Esophagus (tissue), 2 donors: ENCODE measurements around the gene DOCK8. TPM values are rescaled to one million over a fixed set of nuclear protein-coding genes. Genes with fewer than 3 reads are reported as not detected.

Source experiments
- H3K27ac ChIP-seq, 2 donors: one replicate each; pipeline ENCODE4 v1.5.1; 2013; ENCODE audit warnings: low read depth in 2 of 2, mild to moderate bottlenecking in 2 of 2, inconsistent platforms in 1 of 2, low read length in 1 of 2, moderate library complexity in 1 of 2
- H3K27me3 ChIP-seq, 2 donors: one replicate each; pipeline ENCODE4 v1.6.1; 2013; ENCODE audit warnings: low read length in 2 of 2, control low read depth in 1 of 2, mild to moderate bottlenecking in 1 of 2; ENCODE audit not compliant: insufficient read depth in 2 of 2, control insufficient read depth in 1 of 2
- H3K36me3 ChIP-seq, 2 donors: one replicate each; pipeline ENCODE4 v1.6.1; 2013; ENCODE audit warnings: low read length in 1 of 2; ENCODE audit not compliant: control insufficient read depth in 2 of 2, insufficient read depth in 2 of 2
- H3K4me1 ChIP-seq, 2 donors: one replicate each; pipeline ENCODE4 v1.6.1; 2013; ENCODE audit warnings: low read length in 1 of 2; ENCODE audit not compliant: control insufficient read depth in 2 of 2, insufficient read depth in 2 of 2
- H3K4me3 ChIP-seq, 2 donors: one replicate each; pipeline ENCODE4 v1.5.1; 2013; ENCODE audit warnings: low read length in 2 of 2, mild to moderate bottlenecking in 2 of 2, low read depth in 1 of 2, moderate library complexity in 1 of 2
- H3K9me3 ChIP-seq, 2 donors: one replicate each; pipeline ENCODE4 v1.6.1; 2013; ENCODE audit warnings: mild to moderate bottlenecking in 2 of 2, low read depth in 1 of 2, low read length in 1 of 2, moderate library complexity in 1 of 2; ENCODE audit not compliant: control insufficient read depth in 2 of 2, insufficient read depth in 1 of 2
- WGBS, 2 donors: extraction: QIAGEN DNeasy Blood & Tissue Kit; methylation state at CpG; one replicate each; pipeline ENCODE4 v1.1.7; 2013; 5-methylcytosine and 5-hydroxymethylcytosine counted together
- polyA plus RNA-seq, 2 donors: library from polyadenylated mRNA; stranded (reverse); fragments of 200-250 nt; gene quantifications; one replicate each; pipeline ENCODE4 v1.2.3, GENCODE V29; 2013
- donor health status: healthy with polysubstance abuse.
- donor health status: Bipolar disorder and iron deficiency.

DOCK8 gene
- polyA plus RNA-seq, 2 donors, result 3.6 to 5.1 TPM

DNA sequence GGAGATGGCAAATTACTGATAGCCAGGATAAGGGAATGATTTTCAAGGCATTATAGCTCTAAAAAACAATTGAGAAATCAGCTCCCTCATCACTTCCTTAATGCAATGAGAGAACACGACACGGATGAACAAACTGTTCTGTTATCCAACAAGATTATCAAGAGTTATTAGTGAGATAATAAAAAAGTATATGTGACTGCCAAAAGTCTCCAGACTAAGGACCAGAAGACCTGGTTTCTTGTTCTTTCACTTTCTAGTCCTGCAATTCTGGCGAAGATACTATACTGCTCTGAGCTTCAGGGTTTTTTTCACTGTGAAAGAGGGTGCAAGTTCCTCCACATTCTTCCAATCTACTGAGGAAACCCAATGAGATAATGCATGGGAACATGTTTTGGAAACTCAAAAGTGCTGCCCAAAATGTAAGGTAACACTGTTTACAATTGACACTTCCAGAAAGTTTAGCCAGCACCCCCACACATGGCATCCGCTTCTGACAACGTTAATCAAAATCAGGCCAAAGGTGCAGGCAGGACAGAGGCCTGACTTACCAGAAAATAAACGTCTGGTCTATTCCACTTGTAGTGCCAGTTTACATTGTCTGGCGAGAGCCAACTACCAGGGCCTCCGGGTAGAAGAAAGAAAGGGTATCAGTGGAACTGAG lies 254.2 kb downstream of the DOCK8 start:
- H3K36me3 ChIP-seq, result peaks cover 0 to 5% of the 10 kb centered on the region in 2 donors
- H3K4me3 ChIP-seq, result peak overlapping the region; percentile 18 to 74
- H3K27me3 ChIP-seq, result no peaks in the 10 kb centered on the region
- WGBS, 2 donors, result 19 to 24% methylated on average over 8 of the region's 8 CpGs
- H3K4me1 ChIP-seq, result peaks cover 5 to 13% of the 10 kb centered on the region in 2 donors
- peak overlapping the region; percentile 68 to 78 for H3K27ac ChIP-seq
- no peaks in the 10 kb centered on the region for H3K9me3 ChIP-seq

DNA sequence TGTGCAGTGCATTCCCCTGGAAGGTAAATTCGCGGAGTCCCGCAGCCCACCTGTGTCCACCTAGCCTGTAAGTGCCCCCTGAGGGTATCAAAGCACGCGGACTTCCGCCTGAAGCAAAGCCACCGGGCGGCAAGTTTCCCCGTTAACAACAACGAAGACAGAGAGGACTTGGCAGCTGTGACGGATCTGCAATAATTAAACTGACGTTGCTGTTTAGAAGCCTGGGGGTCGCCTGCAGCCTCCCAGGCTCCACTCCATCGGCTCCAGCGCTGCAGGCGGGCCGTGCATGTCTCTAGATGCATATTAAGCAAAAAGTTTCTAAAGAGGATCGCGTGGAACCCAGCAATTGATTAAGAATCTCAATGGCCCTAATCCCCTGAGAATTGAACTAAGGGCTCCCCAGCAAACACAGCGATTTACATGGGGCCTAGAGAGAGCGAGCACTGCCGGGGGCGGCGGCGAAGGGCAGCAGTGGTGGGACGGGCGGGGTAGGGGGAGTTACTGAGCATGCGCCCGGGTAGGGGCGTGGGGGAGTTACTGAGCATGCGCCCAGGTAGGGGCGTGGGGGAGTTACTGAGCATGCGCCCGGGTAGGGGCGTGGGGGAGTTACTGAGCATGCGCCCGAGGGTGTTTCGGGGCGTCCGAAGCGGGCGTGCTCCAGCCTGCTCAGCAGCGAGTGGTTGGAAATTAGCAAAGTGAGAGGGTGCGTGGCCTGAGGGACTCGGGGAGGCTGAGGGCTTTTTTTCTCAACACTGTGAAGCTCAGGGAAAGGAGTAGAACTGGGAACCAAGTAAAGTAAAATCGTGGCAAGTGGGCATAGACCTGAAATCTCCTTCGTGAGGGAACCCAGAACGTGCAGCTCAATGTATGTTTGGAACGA lies 255.2 kb downstream of the DOCK8 start:
- 1 to 2% methylated on average over 49 of the region's 49 CpGs for WGBS, 2 donors
- Histone ChIP-seq H3K36me3 (no peaks in the 10 kb centered on the region), H3K27me3 (no peaks in the 10 kb centered on the region), H3K27ac (peak overlapping the region; percentile 94 to 97), H3K4me1 (peaks cover 5 to 13% of the 10 kb centered on the region in 2 donors), H3K9me3 (no peaks in the 10 kb centered on the region), H3K4me3 (peak overlapping the region; percentile 50 to 74)

DNA sequence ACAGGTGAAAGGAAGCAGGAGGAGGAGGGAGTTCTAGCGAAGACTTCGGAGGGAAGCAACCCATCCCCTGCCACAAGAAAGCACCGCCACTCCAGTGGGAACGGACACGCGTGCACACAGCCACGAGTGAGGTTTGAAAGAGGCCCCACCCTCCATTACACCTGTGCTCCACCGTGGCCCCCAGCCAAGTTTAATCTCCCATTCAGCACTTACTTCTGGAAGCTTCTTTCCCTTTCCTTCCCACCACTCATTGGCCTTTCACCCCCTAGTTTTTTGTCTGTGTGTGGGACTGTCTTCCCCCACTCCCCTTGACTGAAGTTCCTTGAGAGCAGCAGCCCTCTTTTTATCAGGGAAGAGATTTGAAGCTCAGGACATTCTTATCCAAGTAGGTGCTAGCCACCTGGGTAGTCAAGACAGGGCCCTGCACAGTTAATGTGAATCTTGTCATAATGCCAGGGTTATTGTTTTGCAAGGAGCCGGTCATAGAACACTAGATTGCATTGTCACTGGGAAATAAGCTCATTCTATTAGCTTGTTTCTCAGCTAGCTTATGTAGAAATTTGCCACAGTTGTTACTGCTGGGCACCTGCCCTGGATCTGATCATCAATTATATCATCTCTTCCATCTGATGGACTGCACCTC lies 256.0 kb downstream of the DOCK8 start:
- 6% methylated on average over 9 of the region's 9 CpGs for WGBS, 2 donors
- Histone ChIP-seq H3K27ac (peak overlapping the region; percentile 94 to 97), H3K4me1 (peaks cover 5 to 13% of the 10 kb centered on the region in 2 donors)

GRCh38 chr9:471320-471719 lies 256.7 kb downstream of the DOCK8 start:
- Histone ChIP-seq H3K36me3 (no peaks in the 10 kb centered on the region), H3K9me3 (no peaks in the 10 kb centered on the region), H3K27me3 (no peaks in the 10 kb centered on the region), H3K4me3 (no peak overlapping the region), H3K27ac (peak overlapping the region; percentile 94 to 97), H3K4me1 (peaks cover 5 to 13% of the 10 kb centered on the region in 2 donors)
- WGBS, 2 donors, result 77 to 82% methylated on average over 4 of the region's 4 CpGs

More for the DNA sequence above, 256.0 kb downstream of the DOCK8 start:
- Histone ChIP-seq H3K27me3 (no peaks in the 10 kb centered on the region), H3K36me3 (no peaks in the 10 kb centered on the region), H3K9me3 (no peaks in the 10 kb centered on the region), H3K4me3 (peak overlapping the region; percentile 50 to 74)

GRCh38 chr9:472479-473075 lies 257.9 kb downstream of the DOCK8 start:
- Histone ChIP-seq H3K36me3 (no peaks in the 10 kb centered on the region), H3K9me3 (no peaks in the 10 kb centered on the region), H3K4me3 (no peak overlapping the region), H3K27me3 (no peaks in the 10 kb centered on the region), H3K27ac (peak overlapping the region; percentile 96 to 97), H3K4me1 (peaks cover 5 to 13% of the 10 kb centered on the region in 2 donors)
- WGBS, 2 donors, result 56 to 66% methylated on average over 7 of the region's 7 CpGs

GRCh38 chr9:477193-477592 lies 262.5 kb downstream of the DOCK8 start:
- Histone ChIP-seq H3K4me1 (peaks cover 0 to 2% of the 10 kb centered on the region in 2 donors), H3K4me3 (no peak overlapping the region), H3K27ac (no peak overlapping the region), H3K36me3 (no peaks in the 10 kb centered on the region), H3K9me3 (no peaks in the 10 kb centered on the region), H3K27me3 (no peaks in the 10 kb centered on the region)

- H3K27me3 ChIP-seq, result no peaks in the 10 kb centered on the region
- no peak overlapping the region for H3K4me3 ChIP-seq
- H3K4me1 ChIP-seq, result peaks cover 0 to 2% of the 10 kb centered on the region in 2 donors
- H3K36me3 ChIP-seq, result no peaks in the 10 kb centered on the region
- H3K9me3 ChIP-seq, result no peaks in the 10 kb centered on the region
- peak overlapping the region in 1 of 2 donors; percentile 18 for H3K27ac ChIP-seq
- 46 to 52% methylated on average over 4 of the region's 4 CpGs for WGBS, 2 donors
Measured at GRCh38 chr9:479304-479970, 264.8 kb downstream of the DOCK8 start.

- H3K4me1 ChIP-seq, result peaks cover 0 to 2% of the 10 kb centered on the region in 2 donors
- H3K4me3 ChIP-seq, result no peak overlapping the region
- H3K9me3 ChIP-seq, result no peaks in the 10 kb centered on the region
- H3K36me3 ChIP-seq, result no peaks in the 10 kb centered on the region
- 55 to 67% methylated on average over 3 of the region's 3 CpGs for WGBS, 2 donors
- H3K27me3 ChIP-seq, result no peaks in the 10 kb centered on the region
- H3K27ac ChIP-seq, result no peak overlapping the region
Measured at GRCh38 chr9:479971-480350, 265.3 kb downstream of the DOCK8 start.

DNA sequence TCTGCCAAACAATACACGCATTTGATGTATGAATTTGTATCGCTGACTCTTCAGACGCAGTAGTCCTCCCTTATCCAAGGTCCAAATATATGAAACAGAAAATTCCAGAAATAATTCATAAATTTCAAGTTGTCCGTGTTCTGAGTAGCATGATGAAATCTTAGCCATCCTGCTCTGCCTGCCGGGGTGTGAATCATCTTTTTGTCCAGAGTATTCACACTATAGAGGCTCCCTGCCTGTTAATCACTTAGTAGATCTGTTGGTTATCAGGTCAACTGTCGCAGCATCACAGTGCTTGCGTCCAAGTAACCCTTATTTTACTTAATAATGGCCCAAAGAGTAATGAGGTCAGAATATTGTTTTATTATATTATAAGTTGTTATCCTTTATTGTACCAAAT lies 268.1 kb downstream of the DOCK8 start:
- 91% methylated on average over 7 of the region's 7 CpGs for WGBS, 2 donors
- H3K4me3 ChIP-seq, result no peak overlapping the region
- H3K9me3 ChIP-seq, result no peaks in the 10 kb centered on the region
- H3K4me1 ChIP-seq, result peaks cover 0 to 2% of the 10 kb centered on the region in 2 donors
- H3K27ac ChIP-seq, result no peak overlapping the region
- H3K36me3 ChIP-seq, result no peaks in the 10 kb centered on the region
- no peaks in the 10 kb centered on the region for H3K27me3 ChIP-seq
